GM23338 (cell line): ENCODE measurements around the gene INPP5A.

Source experiments
- CREB1 ChIP-seq: fragments of 250-450 bp; sonication (Bioruptor Pico); IDR thresholded peaks from 2 replicates; pipeline ENCODE4 v1.5.0; 2020; ENCODE audit warnings: low read depth, mild to moderate bottlenecking, moderate library complexity
- EZH2 ChIP-seq: fragments of 200-600 bp; sonication (generic); IDR thresholded peaks from one replicate; pipeline ENCODE4 v1.8.0; 2017; ENCODE audit warnings: antibody characterized with exemption, mild to moderate bottlenecking, low read depth; ENCODE audit not compliant: unreplicated experiment
- EZH2phosphoT487 ChIP-seq: fragments of 200-600 bp; sonication (generic); IDR thresholded peaks from one replicate; pipeline ENCODE4 v1.8.1; 2018; ENCODE audit warnings: antibody characterized with exemption; ENCODE audit not compliant: unreplicated experiment
- JUNB ChIP-seq: IDR thresholded peaks from one replicate; pipeline ENCODE4 v1.6.1; 2016; ENCODE audit warnings: antibody characterized with exemption; ENCODE audit not compliant: unreplicated experiment
- POLR2AphosphoS5 ChIP-seq: IDR thresholded peaks from 2 replicates; pipeline ENCODE4 v1.6.1; 2016; ENCODE audit warnings: antibody characterized with exemption, low read depth
- STAT1 ChIP-seq: IDR thresholded peaks from one replicate; pipeline ENCODE4 v1.6.1; 2016; ENCODE audit warnings: antibody characterized with exemption; ENCODE audit not compliant: unreplicated experiment
- ZNF114 ChIP-seq: fragments of 250-450 bp; sonication (Bioruptor Pico); IDR thresholded peaks from 2 replicates; pipeline ENCODE4 v1.5.0; 2020; ENCODE audit warnings: mild to moderate bottlenecking, moderate library complexity
- TF ChIP-seq, protein P1 (sequence below), 2 experiments: fragments of 200-600 bp in 1 of 2; sonication (generic) in 1 of 2; conservative IDR thresholded peaks; 2 replicates each; pipeline versions ENCODE4 v1.5.1 to v1.6.1; 2016 to 2017; ENCODE audit warnings: antibody characterized with exemption in 2 of 2, low read depth in 2 of 2, mild to moderate bottlenecking in 2 of 2, moderate library complexity in 1 of 2
- TF ChIP-seq, protein P2 (sequence below): IDR thresholded peaks from 2 replicates; pipeline ENCODE4 v1.6.1; 2016; ENCODE audit warnings: antibody characterized with exemption

DNA sequence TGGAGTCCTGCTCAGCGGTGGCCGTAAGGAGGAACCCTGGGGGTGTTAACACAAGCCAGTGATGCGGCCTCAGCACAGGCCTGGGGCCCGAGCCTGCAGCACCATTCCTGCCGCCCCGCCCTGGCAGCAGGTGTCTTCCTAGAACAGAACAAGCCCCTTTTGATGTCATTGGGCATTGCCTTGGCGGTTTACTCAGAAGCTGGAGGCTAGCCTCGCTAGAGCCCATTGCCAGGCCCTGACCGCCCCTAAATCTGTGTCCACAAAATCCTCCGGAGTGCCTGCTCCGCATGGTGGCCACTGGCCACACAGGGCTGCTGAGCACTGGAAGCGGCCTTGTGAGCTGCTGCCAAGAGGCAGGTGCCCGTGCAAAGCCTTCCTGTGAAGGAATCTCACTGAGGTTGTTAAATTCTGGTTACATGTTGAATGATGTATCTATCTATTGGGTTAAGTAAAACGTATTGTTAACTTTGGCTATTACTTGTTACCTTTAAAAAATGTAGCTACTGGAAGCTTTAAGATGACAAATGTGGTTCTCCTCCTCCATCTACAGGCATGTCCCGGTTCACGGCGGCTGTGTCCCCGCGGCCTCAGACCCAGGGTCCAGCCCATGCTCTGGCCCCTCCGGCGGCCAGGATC, 1.2 kb upstream of the INPP5A start:
- TF ChIP-seq EZH2 (no peak), STAT1 (no peak), CREB1 (CRISPR knock-in tag) (no peak), EZH2phosphoT487 (no peak), ZNF114 (no peak), JUNB (no peak), POLR2AphosphoS5 (no peak)
- TF ChIP-seq, protein P1, sequence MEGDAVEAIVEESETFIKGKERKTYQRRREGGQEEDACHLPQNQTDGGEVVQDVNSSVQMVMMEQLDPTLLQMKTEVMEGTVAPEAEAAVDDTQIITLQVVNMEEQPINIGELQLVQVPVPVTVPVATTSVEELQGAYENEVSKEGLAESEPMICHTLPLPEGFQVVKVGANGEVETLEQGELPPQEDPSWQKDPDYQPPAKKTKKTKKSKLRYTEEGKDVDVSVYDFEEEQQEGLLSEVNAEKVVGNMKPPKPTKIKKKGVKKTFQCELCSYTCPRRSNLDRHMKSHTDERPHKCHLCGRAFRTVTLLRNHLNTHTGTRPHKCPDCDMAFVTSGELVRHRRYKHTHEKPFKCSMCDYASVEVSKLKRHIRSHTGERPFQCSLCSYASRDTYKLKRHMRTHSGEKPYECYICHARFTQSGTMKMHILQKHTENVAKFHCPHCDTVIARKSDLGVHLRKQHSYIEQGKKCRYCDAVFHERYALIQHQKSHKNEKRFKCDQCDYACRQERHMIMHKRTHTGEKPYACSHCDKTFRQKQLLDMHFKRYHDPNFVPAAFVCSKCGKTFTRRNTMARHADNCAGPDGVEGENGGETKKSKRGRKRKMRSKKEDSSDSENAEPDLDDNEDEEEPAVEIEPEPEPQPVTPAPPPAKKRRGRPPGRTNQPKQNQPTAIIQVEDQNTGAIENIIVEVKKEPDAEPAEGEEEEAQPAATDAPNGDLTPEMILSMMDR (conservative IDR thresholded peaks at IDR 0.05; ENCODE audit: low read depth in 2 of 2), result no peak
- TF ChIP-seq, protein P2, sequence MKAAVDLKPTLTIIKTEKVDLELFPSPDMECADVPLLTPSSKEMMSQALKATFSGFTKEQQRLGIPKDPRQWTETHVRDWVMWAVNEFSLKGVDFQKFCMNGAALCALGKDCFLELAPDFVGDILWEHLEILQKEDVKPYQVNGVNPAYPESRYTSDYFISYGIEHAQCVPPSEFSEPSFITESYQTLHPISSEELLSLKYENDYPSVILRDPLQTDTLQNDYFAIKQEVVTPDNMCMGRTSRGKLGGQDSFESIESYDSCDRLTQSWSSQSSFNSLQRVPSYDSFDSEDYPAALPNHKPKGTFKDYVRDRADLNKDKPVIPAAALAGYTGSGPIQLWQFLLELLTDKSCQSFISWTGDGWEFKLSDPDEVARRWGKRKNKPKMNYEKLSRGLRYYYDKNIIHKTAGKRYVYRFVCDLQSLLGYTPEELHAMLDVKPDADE, result no peak
